Sigmoid colon (tissue), 7 donors: ENCODE measurements around the gene CYP24A1. TPM values are rescaled to one million over a fixed set of nuclear protein-coding genes. Genes with fewer than 3 reads are reported as not detected.

Source experiments
- DNase-seq: peaks from one replicate; pipeline ENCODE4 v3.0.0-alpha.2; 2019
- H3K27ac ChIP-seq, 4 donors: fragments of 200-600 bp; sonication (generic); one replicate each; pipeline ENCODE4 v1.5.1; 2016 to 2019; ENCODE audit warnings: mild to moderate bottlenecking in 1 of 4
- H3K27me3 ChIP-seq, 3 donors: fragments of 200-600 bp; sonication (generic); one replicate each; pipeline ENCODE4 v1.5.1; 2019; ENCODE audit warnings: mild to moderate bottlenecking in 1 of 3
- H3K36me3 ChIP-seq, 4 donors: fragments of 200-600 bp; sonication (generic); one replicate each; pipeline ENCODE4 v1.5.1; 2016 to 2019
- H3K4me1 ChIP-seq, 4 donors: fragments of 200-600 bp; sonication (generic); one replicate each; pipeline ENCODE4 v1.5.1; 2017 to 2019
- H3K4me3 ChIP-seq, 4 donors: fragments of 200-600 bp; sonication (generic); one replicate each; pipeline ENCODE4 v1.5.1; 2017 to 2019; ENCODE audit warnings: mild to moderate bottlenecking in 2 of 4, moderate library complexity in 1 of 4
- H3K9me3 ChIP-seq, 4 donors: fragments of 200-600 bp in 3 of 4; sonication (generic) in 3 of 4; one replicate each; pipeline versions ENCODE4 v1.5.1 to v1.6.1; 2013 to 2019
- CTCF ChIP-seq, 4 experiments: fragments of 450-650 bp in 3 of 4; fragments of 200-600 bp in 1 of 4; IDR thresholded peaks; one replicate each; pipeline ENCODE4 v1.5.1; 2016 to 2019; ENCODE audit warnings: antibody characterized with exemption in 4 of 4, mild to moderate bottlenecking in 3 of 4, moderate library complexity in 2 of 4
- EP300 ChIP-seq, 4 donors: sonication (generic); formaldehyde crosslinking; IDR thresholded peaks; one replicate each; pipeline ENCODE4 v1.6.1; 2017; ENCODE audit warnings: antibody characterized with exemption in 4 of 4
- POLR2A ChIP-seq, 2 donors: fragments of 450-650 bp; IDR thresholded peaks; one replicate each; pipeline ENCODE4 v1.6.1; 2016; ENCODE audit warnings: antibody characterized with exemption in 2 of 2, mild to moderate bottlenecking in 2 of 2, moderate library complexity in 2 of 2
- POLR2AphosphoS5 ChIP-seq, 4 donors: sonication (generic); formaldehyde crosslinking; IDR thresholded peaks; one replicate each; pipeline ENCODE4 v1.6.1; 2017; ENCODE audit warnings: antibody characterized with exemption in 4 of 4
- WGBS, 2 donors: extraction: QIAGEN DNeasy Blood & Tissue Kit; methylation state at CpG; one replicate each; pipeline ENCODE4 v1.1.7; 2013; 5-methylcytosine and 5-hydroxymethylcytosine counted together
- intact Hi-C: fragments of 100-400 bp; cut with DNase I; formaldehyde crosslinking; loops from one replicate; pipeline ENCODE4 v1.15.1; 2023
- polyA plus RNA-seq, 3 donors: library from polyadenylated mRNA; stranded (reverse); fragments of 200-250 nt; gene quantifications; one replicate each; pipeline ENCODE4 v1.2.3, GENCODE V29; 2013
- total RNA-seq, 4 donors: library from RNA; depleted of rRNA; stranded (reverse); fragments of >200 nt; gene quantifications; one replicate each; pipeline ENCODE4 v1.1.0, GENCODE V29; 2016
- donor health status: healthy with polysubstance abuse.
- donor health status: Bipolar disorder and iron deficiency.
- donor health status: healthy.

Gene CYP24A1
- total and polyA plus RNA-seq, 7 donors, result 0.26 to 1.8 TPM; not detected in 5

GRCh38 chr20:54205450-54205849 is 31.7 kb upstream of the CYP24A1 start:
- WGBS, 2 donors, result 82 to 89% methylated on average over 8 of the region's 8 CpGs
- no peaks in the 10 kb centered on the region for H3K36me3 ChIP-seq

GRCh38 chr20:54204481-54204880 is 30.7 kb upstream of the CYP24A1 start:
- Histone ChIP-seq H3K4me1 (peaks cover 0 to 9% (median 7%) of the 10 kb centered on the region in 4 donors), H3K4me3 (no peak overlapping the region), H3K9me3 (no peaks in the 10 kb centered on the region), H3K27ac (no peak overlapping the region), H3K36me3 (no peaks in the 10 kb centered on the region), H3K27me3 (no peaks in the 10 kb centered on the region)
- no peak for DNase-seq
- TF ChIP-seq POLR2A (IDR thresholded peaks at IDR 0.05) (no peak), EP300 (IDR thresholded peaks at IDR 0.05) (no peak), POLR2AphosphoS5 (IDR thresholded peaks at IDR 0.05) (no peak), CTCF (IDR thresholded peaks at IDR 0.05) (no peak)
- intact Hi-C loops, result loop anchor here (10.0 kb wide), 1 partner anchor 290 kb away; no protein-coding TSS in a partner anchor
- WGBS, 2 donors, result 93 to 96% methylated on average over 5 of the region's 5 CpGs

More at GRCh38 chr20:54205450-54205849, 31.7 kb upstream of the CYP24A1 start:
- peaks cover 0 to 19% (median 14%) of the 10 kb centered on the region in 4 donors for H3K4me1 ChIP-seq
- H3K27me3 ChIP-seq, result no peaks in the 10 kb centered on the region
- intact Hi-C loops, result loop anchor here (5.0 to 10.0 kb wide), 3 partner anchors 291 to 628 kb away; partner anchors contain the start of gene ZNF217
- TF ChIP-seq CTCF (IDR thresholded peaks at IDR 0.05), result no peak
- H3K9me3 ChIP-seq, result no peaks in the 10 kb centered on the region
- no peak overlapping the region for H3K4me3 ChIP-seq
- DNase-seq, result no peak
- H3K27ac ChIP-seq, result no peak overlapping the region

GRCh38 chr20:54204063-54204462 is 30.3 kb upstream of the CYP24A1 start:
- no peaks in the 10 kb centered on the region for H3K9me3 ChIP-seq
- H3K27me3 ChIP-seq, result no peaks in the 10 kb centered on the region
- H3K36me3 ChIP-seq, result no peaks in the 10 kb centered on the region
- H3K4me3 ChIP-seq, result no peak overlapping the region
- 62 to 84% methylated on average over 6 of the region's 6 CpGs for WGBS, 2 donors
- DNase-seq, result no peak
- peaks cover 0 to 5% (median 2%) of the 10 kb centered on the region in 4 donors for H3K4me1 ChIP-seq
- intact Hi-C loops, result loop anchor here (10.0 kb wide), 1 partner anchor 289 kb away; no protein-coding TSS in a partner anchor
- no peak for TF ChIP-seq EP300 (IDR thresholded peaks at IDR 0.05)
- TF ChIP-seq POLR2A (IDR thresholded peaks at IDR 0.05), result no peak
- TF ChIP-seq CTCF (IDR thresholded peaks at IDR 0.05), result no peak
- TF ChIP-seq POLR2AphosphoS5 (IDR thresholded peaks at IDR 0.05), result no peak
- no peak overlapping the region for H3K27ac ChIP-seq

GRCh38 chr20:54203281-54203680 is 29.5 kb upstream of the CYP24A1 start:
- WGBS, 2 donors, result 10 to 48% methylated on average over 5 of the region's 5 CpGs
- Histone ChIP-seq H3K36me3 (no peaks in the 10 kb centered on the region), H3K27ac (no peak overlapping the region), H3K4me3 (no peak overlapping the region), H3K27me3 (no peaks in the 10 kb centered on the region), H3K9me3 (no peaks in the 10 kb centered on the region), H3K4me1 (no peaks in the 10 kb centered on the region)
- DNase-seq, result no peak
- intact Hi-C loops, result loop anchor here (10.0 kb wide), 1 partner anchor 288 kb away; no protein-coding TSS in a partner anchor
- TF ChIP-seq POLR2AphosphoS5 (IDR thresholded peaks at IDR 0.05), result no peak
- TF ChIP-seq CTCF (IDR thresholded peaks at IDR 0.05), result no peak
- no peak for TF ChIP-seq EP300 (IDR thresholded peaks at IDR 0.05)
- TF ChIP-seq POLR2A (IDR thresholded peaks at IDR 0.05), result no peak
